B cell (primary cell): ENCODE data around the gene KIR2DL4. TPM values are rescaled to one million over a fixed set of nuclear protein-coding genes. Genes with fewer than 3 reads are reported as not detected.
"Not testable (repeated sequence)": the region's sequence is repeated elsewhere in the genome, so short reads cannot be mapped to it uniquely, and the experiment has no call there.

Experiments
- ATAC-seq: fragments of 200-7000 bp; cut with Tn5 transposase; one replicate; pipeline ENCODE4 v1.10.0; 2021; ENCODE audit warnings: low read depth, mild to moderate bottlenecking, moderate number of reproducible peaks, moderate library complexity
- CTCF ChIA-PET: fragments of 350-600 bp; sonication (Branson Sonifier 250); formaldehyde crosslinking; loops from one replicate; lab custom pipeline; 2021; ENCODE audit warnings: antibody characterized with exemption, inconsistent platforms; lab: Charles Lee
- POLR2A ChIA-PET: fragments of 350-600 bp; sonication (Branson Sonifier 250); formaldehyde crosslinking; loops from one replicate; lab custom pipeline; 2021; ENCODE audit warnings: antibody characterized with exemption; lab: Charles Lee
- DNase-seq: peaks from one replicate; pipeline ENCODE4 v3.0.0; 2013
- H2AFZ ChIP-seq: 2 replicates; pipeline ENCODE4 v1.6.1; 2012; ENCODE audit warnings: mild to moderate bottlenecking, low read depth, low read length; ENCODE audit not compliant: insufficient read depth, poor library complexity, severe bottlenecking
- H3K27ac ChIP-seq, 2 donors: 1 replicate in 1 of 2; 2 replicates in 1 of 2; pipeline ENCODE4 v1.5.1; 2012 to 2013; ENCODE audit warnings: low read length in 2 of 2, mild to moderate bottlenecking in 2 of 2, moderate library complexity in 1 of 2
- H3K27me3 ChIP-seq, 4 experiments: fragments of 200-600 bp in 1 of 4; sonication (generic) in 1 of 4; replicated peaks in 1 of 4; 1 replicate in 2 of 4; 2 replicates in 2 of 4; pipeline versions ENCODE4 v1.6.1 to v1.7.0; 2013 to 2016; ENCODE audit warnings: low read length in 3 of 4, mild to moderate bottlenecking in 2 of 4, mixed read lengths in 1 of 4, moderate library complexity in 1 of 4; ENCODE audit not compliant: insufficient read depth in 4 of 4, control insufficient read depth in 3 of 4; ENCODE audit errors: control extremely low read depth in 1 of 4
- H3K36me3 ChIP-seq, 2 experiments: replicated peaks in 1 of 2; 1 replicate in 1 of 2; 2 replicates in 1 of 2; pipeline versions ENCODE4 v1.6.1 to v1.7.1; 2013; ENCODE audit warnings: low read length in 1 of 2; ENCODE audit not compliant: insufficient read depth in 2 of 2, control insufficient read depth in 1 of 2; ENCODE audit errors: control extremely low read depth in 1 of 2, extremely low read depth in 1 of 2
- H3K4me1 ChIP-seq, 2 donors: fragments of 200-600 bp in 1 of 2; sonication (generic) in 1 of 2; 1 replicate in 1 of 2; 2 replicates in 1 of 2; pipeline versions ENCODE4 v1.5.1 to v1.6.1; 2013 to 2017; ENCODE audit warnings: low read length in 2 of 2; ENCODE audit not compliant: control insufficient read depth in 2 of 2, insufficient read depth in 2 of 2
- H3K4me2 ChIP-seq: replicated peaks from 2 replicates; pipeline ENCODE3; 2012; ENCODE audit warnings: mild to moderate bottlenecking, low read depth, low read length; ENCODE audit not compliant: poor library complexity, severe bottlenecking
- H3K4me3 ChIP-seq, 5 experiments: fragments of 200-600 bp in 1 of 5; sonication (generic) in 1 of 5; 1 replicate in 3 of 5; 2 replicates in 2 of 5; pipeline versions ENCODE4 v1.5.1 to v1.7.0; 2011 to 2016; ENCODE audit warnings: low read length in 4 of 5, mild to moderate bottlenecking in 4 of 5, low read depth in 2 of 5, control low read depth in 1 of 5, moderate library complexity in 1 of 5; ENCODE audit not compliant: insufficient read depth in 1 of 5; ENCODE audit errors: control extremely low read depth in 1 of 5, extremely low read depth in 1 of 5
- H3K79me2 ChIP-seq: fragments of 200-600 bp; sonication (generic); one replicate; pipeline ENCODE4 v1.6.0; 2016; ENCODE audit warnings: low read length; ENCODE audit not compliant: control insufficient read depth, insufficient read depth
- H3K9ac ChIP-seq: fragments of 200-600 bp; sonication (generic); 2 replicates; pipeline ENCODE4 v1.6.1; 2017; ENCODE audit warnings: mild to moderate bottlenecking, low read length, moderate library complexity
- H3K9me3 ChIP-seq, 3 donors: one replicate each; pipeline versions ENCODE4 v1.6.1 to v1.7.1; 2013; ENCODE audit warnings: low read length in 2 of 3; ENCODE audit not compliant: control insufficient read depth in 2 of 3, insufficient read depth in 1 of 3; ENCODE audit errors: control extremely low read depth in 1 of 3
- H4K20me1 ChIP-seq: 2 replicates; pipeline ENCODE4 v1.6.0; 2012; ENCODE audit warnings: mild to moderate bottlenecking, low read length; ENCODE audit not compliant: insufficient read depth, control insufficient read depth, poor library complexity, severe bottlenecking
- H3K27ac Mint-ChIP-seq: one replicate; pipeline ENCODE4 v1.8.0; 2021; ENCODE audit warnings: mixed read lengths
- H3K27me3 Mint-ChIP-seq: one replicate; pipeline ENCODE4 v1.8.0; 2021; ENCODE audit warnings: mixed read lengths
- H3K4me1 Mint-ChIP-seq: one replicate; pipeline ENCODE4 v1.8.0; 2021; ENCODE audit warnings: mixed read lengths
- H3K4me3 Mint-ChIP-seq: one replicate; pipeline ENCODE4 v1.8.0; 2021; ENCODE audit warnings: mixed read lengths
- H3K9me3 Mint-ChIP-seq: one replicate; pipeline ENCODE4 v1.8.0; 2022; ENCODE audit warnings: mixed read lengths; ENCODE audit not compliant: insufficient read depth
- WGBS: methylation state at CpG from one replicate; pipeline ENCODE4 v1.1.5; 2013; ENCODE audit warnings: missing lambda C conversion rate; ENCODE audit not compliant: insufficient coverage; 5-methylcytosine and 5-hydroxymethylcytosine counted together
- intact Hi-C: fragments of 100-400 bp; cut with micrococcal nuclease; formaldehyde crosslinking; loops from one replicate; pipeline ENCODE4 v1.10.0; 2022
- polyA plus RNA-seq: library from polyadenylated mRNA; depleted of rRNA; stranded (reverse); fragments of >200 nt; gene quantifications from 2 replicates; pipeline ENCODE4 v1.2.3, GENCODE V29; 2012
- total RNA-seq, 2 donors: library from RNA; stranded (reverse); fragments of 120-200 nt in 1 of 2; gene quantifications; 1 replicate in 1 of 2; 2 replicates in 1 of 2; pipeline versions ENCODE4 v1.2.3 to v1.2.4, GENCODE V29; 2013 to 2022

KIR2DL4 gene
- total and polyA plus RNA-seq, 2 donors (not counting 1 experiment from before 2014, with no cell fraction given) = not detected

GRCh38 chr19:54837522-54837921 is 34.1 kb downstream of the KIR2DL4 start:
- H3K4me1 Mint-ChIP-seq, H3K27ac Mint-ChIP-seq, ATAC-seq: not testable (repeated sequence)

GRCh38 chr19:54843171-54843570 is 39.8 kb downstream of the KIR2DL4 start:
- DNase-seq, H3K79me2 ChIP-seq, H3K4me2 ChIP-seq, H4K20me1 ChIP-seq, H3K4me3 ChIP-seq, H3K27ac ChIP-seq, H3K36me3 ChIP-seq, CTCF ChIA-PET, H3K4me1 ChIP-seq, H3K4me1 Mint-ChIP-seq, H2AFZ ChIP-seq, POLR2A ChIA-PET, H3K27ac Mint-ChIP-seq, H3K9me3 Mint-ChIP-seq, intact Hi-C loops, H3K4me3 Mint-ChIP-seq, H3K9me3 ChIP-seq, H3K27me3 ChIP-seq, H3K9ac ChIP-seq, ATAC-seq: not testable (repeated sequence)
- H3K27me3 Mint-ChIP-seq = peaks cover 13% of the 10 kb centered on the region
- WGBS = 93% methylated on average over 2 of the region's 8 CpGs

More at GRCh38 chr19:54837522-54837921, 34.1 kb downstream of the KIR2DL4 start:
- POLR2A ChIA-PET, H3K9me3 Mint-ChIP-seq, H3K4me3 ChIP-seq, intact Hi-C loops, H3K27me3 Mint-ChIP-seq, H2AFZ ChIP-seq, H3K27me3 ChIP-seq, H3K9me3 ChIP-seq, H3K4me1 ChIP-seq, CTCF ChIA-PET, H3K4me2 ChIP-seq, H3K79me2 ChIP-seq, H3K36me3 ChIP-seq, H4K20me1 ChIP-seq, H3K9ac ChIP-seq, DNase-seq, H3K27ac ChIP-seq, H3K4me3 Mint-ChIP-seq: not testable (repeated sequence)
- WGBS = no CpG with 5 or more reads among the region's 2 CpGs

- H3K27ac ChIP-seq, H3K27ac Mint-ChIP-seq, DNase-seq, H3K4me1 Mint-ChIP-seq, H2AFZ ChIP-seq, H3K9me3 Mint-ChIP-seq, H3K36me3 ChIP-seq, H3K9me3 ChIP-seq, H3K4me3 Mint-ChIP-seq, POLR2A ChIA-PET, H3K27me3 ChIP-seq, H3K4me1 ChIP-seq, H3K79me2 ChIP-seq, ATAC-seq, H3K4me3 ChIP-seq, H3K9ac ChIP-seq, H4K20me1 ChIP-seq, H3K4me2 ChIP-seq, CTCF ChIA-PET, intact Hi-C loops: not testable (repeated sequence)
- peaks cover 29% of the 10 kb centered on the region for H3K27me3 Mint-ChIP-seq
- WGBS = 84% methylated on average over 11 of the region's 16 CpGs
Observed at GRCh38 chr19:54850061-54850640, 46.7 kb downstream of the KIR2DL4 start, which contains the start of gene KIR3DL2. KIR3DL2 (plus strand) TSS chr19:54850443; CDS start chr19:54850476, 33 bp downstream.
